H9 (cell line): ENCODE measurements around the gene NOS1AP. TPM values are rescaled to one million over a fixed set of nuclear protein-coding genes. Genes with fewer than 3 reads are reported as not detected.
"Not testable (repeated sequence)": the region's sequence is repeated elsewhere in the genome, so short reads cannot be mapped to it uniquely, and the experiment has no call there.

ENCODE experiments used
- DNase-seq: peaks from one replicate; pipeline ENCODE4 v3.0.0-alpha.2; 2017
- H2AFZ ChIP-seq: one replicate; pipeline ENCODE4 v1.6.1; 2013; ENCODE audit warnings: mild to moderate bottlenecking, low read length, control low read depth, moderate library complexity
- H2AK5ac ChIP-seq: 2 replicates; pipeline ENCODE4 v1.6.1; 2013; ENCODE audit warnings: low read length, control low read depth, mixed read lengths; ENCODE audit not compliant: insufficient read length
- H2BK120ac ChIP-seq: one replicate; pipeline ENCODE4 v1.6.1; 2013; ENCODE audit warnings: low read depth, mild to moderate bottlenecking, low read length, control low read depth, inconsistent platforms; ENCODE audit not compliant: poor library complexity, severe bottlenecking
- H2BK12ac ChIP-seq: 2 replicates; pipeline ENCODE4 v1.6.1; 2013; ENCODE audit warnings: low read length, control low read depth, mixed read lengths, low read depth; ENCODE audit not compliant: insufficient read length
- H2BK15ac ChIP-seq: 2 replicates; pipeline ENCODE4 v1.6.1; 2013; ENCODE audit warnings: low read depth, low read length, control low read depth
- H2BK20ac ChIP-seq: one replicate; pipeline ENCODE4 v1.6.1; 2013; ENCODE audit warnings: low read depth, mild to moderate bottlenecking, low read length, control low read depth, inconsistent platforms; ENCODE audit not compliant: poor library complexity, severe bottlenecking
- H2BK5ac ChIP-seq: 2 replicates; pipeline ENCODE4 v1.6.1; 2013; ENCODE audit warnings: low read length, control low read depth, mixed read lengths; ENCODE audit not compliant: insufficient read length
- H3K14ac ChIP-seq: 2 replicates; pipeline ENCODE4 v1.6.1; 2013; ENCODE audit warnings: low read length, control low read depth; ENCODE audit not compliant: insufficient read depth
- H3K18ac ChIP-seq: 2 replicates; pipeline ENCODE4 v1.6.1; 2013; ENCODE audit warnings: low read depth, mild to moderate bottlenecking, mixed read lengths, low read length, control low read depth; ENCODE audit not compliant: insufficient read length
- H3K23ac ChIP-seq: 2 replicates; pipeline ENCODE4 v1.6.1; 2013; ENCODE audit warnings: low read length, control low read depth, mixed read lengths, low read depth; ENCODE audit not compliant: insufficient read length
- H3K23me2 ChIP-seq: 2 replicates; pipeline ENCODE4 v1.6.1; 2013; ENCODE audit warnings: low read depth, mild to moderate bottlenecking, mixed read lengths, low read length, control low read depth; ENCODE audit not compliant: insufficient read length, poor library complexity, severe bottlenecking
- H3K27ac ChIP-seq: 2 replicates; pipeline ENCODE4 v1.5.1; 2013; ENCODE audit warnings: low read length, control low read depth, mixed read lengths, low read depth; ENCODE audit not compliant: insufficient read length
- H3K27me3 ChIP-seq: 2 replicates; pipeline ENCODE4 v1.6.1; 2013; ENCODE audit warnings: low read length, control low read depth, inconsistent platforms; ENCODE audit not compliant: insufficient read depth
- H3K4ac ChIP-seq: 2 replicates; pipeline ENCODE4 v1.6.1; 2013; ENCODE audit warnings: low read depth, mild to moderate bottlenecking, control low read depth, inconsistent platforms, low read length, moderate library complexity
- H3K4me1 ChIP-seq: 2 replicates; pipeline ENCODE4 v1.6.1; 2013; ENCODE audit warnings: low read length, control low read depth, inconsistent platforms; ENCODE audit not compliant: insufficient read depth
- H3K4me2 ChIP-seq: 2 replicates; pipeline ENCODE4 v1.6.1; 2013; ENCODE audit warnings: low read length, control low read depth, mixed read lengths; ENCODE audit not compliant: insufficient read length, insufficient read depth
- H3K56ac ChIP-seq: 2 replicates; pipeline ENCODE4 v1.6.1; 2013; ENCODE audit warnings: low read depth, mild to moderate bottlenecking, mixed read lengths, low read length, control low read depth; ENCODE audit not compliant: insufficient read length
- H3K79me1 ChIP-seq: 2 replicates; pipeline ENCODE4 v1.6.1; 2013; ENCODE audit warnings: low read depth, mild to moderate bottlenecking, moderate library complexity, low read length, control low read depth, inconsistent platforms; ENCODE audit not compliant: insufficient read depth, poor library complexity, severe bottlenecking
- H3K79me2 ChIP-seq: 2 replicates; pipeline ENCODE4 v1.6.1; 2013; ENCODE audit warnings: low read length, control low read depth, inconsistent platforms; ENCODE audit not compliant: insufficient read depth
- H3K9ac ChIP-seq: 2 replicates; pipeline ENCODE4 v1.6.1; 2013; ENCODE audit warnings: low read length, control low read depth, mixed read lengths; ENCODE audit not compliant: insufficient read length; ENCODE audit errors: extremely low read depth
- H3K9me3 ChIP-seq: one replicate; pipeline ENCODE4 v1.6.1; 2013; ENCODE audit warnings: low read depth, low read length, inconsistent platforms; ENCODE audit not compliant: control insufficient read depth
- H3T11ph ChIP-seq: one replicate; pipeline ENCODE4 v1.6.1; 2013; ENCODE audit warnings: mild to moderate bottlenecking, low read length, control low read depth, inconsistent platforms
- H4K20me1 ChIP-seq: one replicate; pipeline ENCODE4 v1.6.1; 2013; ENCODE audit not compliant: control insufficient read depth, insufficient read length, insufficient read depth
- H4K5ac ChIP-seq: 2 replicates; pipeline ENCODE4 v1.6.1; 2013; ENCODE audit warnings: low read depth, mild to moderate bottlenecking, mixed read lengths, low read length, control low read depth; ENCODE audit not compliant: insufficient read length
- H4K8ac ChIP-seq: replicated peaks from 2 replicates; pipeline ENCODE4 v1.6.1; 2013; ENCODE audit warnings: low read length, control low read depth, mixed read lengths, low read depth; ENCODE audit not compliant: insufficient read length
- H4K91ac ChIP-seq: 2 replicates; pipeline ENCODE4 v1.6.1; 2013; ENCODE audit warnings: low read depth, mild to moderate bottlenecking, moderate library complexity, mixed read lengths, low read length, control low read depth; ENCODE audit not compliant: insufficient read length
- H3K27ac Mint-ChIP-seq, 3 experiments: 2 replicates in 2 of 3; 3 replicates in 1 of 3; pipeline ENCODE4 v1.8.0; 2020 to 2021; ENCODE audit warnings: mixed read lengths in 3 of 3, mild to moderate bottlenecking in 1 of 3, moderate library complexity in 1 of 3
- H3K27me3 Mint-ChIP-seq: 2 replicates; pipeline ENCODE4 v1.8.0; 2021; ENCODE audit warnings: low read depth, mild to moderate bottlenecking, moderate library complexity, mixed read lengths
- H3K36me3 Mint-ChIP-seq, 3 experiments: 2 replicates in 2 of 3; 3 replicates in 1 of 3; pipeline ENCODE4 v1.8.0; 2020 to 2021; ENCODE audit warnings: low read depth in 3 of 3, mixed read lengths in 3 of 3; ENCODE audit not compliant: insufficient read depth in 1 of 3
- H3K4me1 Mint-ChIP-seq, 2 experiments: 2 replicates each; pipeline ENCODE4 v1.8.0; 2020; ENCODE audit warnings: mixed read lengths in 2 of 2
- H3K4me3 Mint-ChIP-seq, 2 experiments: 2 replicates in 1 of 2; 3 replicates in 1 of 2; pipeline ENCODE4 v1.8.0; 2020 to 2021; ENCODE audit warnings: mild to moderate bottlenecking in 2 of 2, mixed read lengths in 2 of 2, moderate library complexity in 1 of 2
- H3K9me3 Mint-ChIP-seq, 2 experiments: 2 replicates in 1 of 2; 3 replicates in 1 of 2; pipeline ENCODE4 v1.8.0; 2020; ENCODE audit warnings: mild to moderate bottlenecking in 2 of 2, mixed read lengths in 2 of 2, moderate library complexity in 1 of 2
- CTCF ChIP-seq: fragments of 200-600 bp; sonication (generic); conservative IDR thresholded peaks from 3 replicates; pipeline ENCODE4 v1.8.0; 2021; ENCODE audit warnings: antibody characterized with exemption, mild to moderate bottlenecking
- WGBS: extraction: QIAGEN DNeasy Blood & Tissue Kit; methylation state at CpG from one replicate; pipeline ENCODE4 v1.1.7; 2013; ENCODE audit warnings: missing lambda C conversion rate, low lambda C conversion rate, mixed read lengths; ENCODE audit not compliant: insufficient read length; ENCODE audit errors: extremely low coverage; 5-methylcytosine and 5-hydroxymethylcytosine counted together
- total RNA-seq: library from RNA; stranded (reverse); gene quantifications from 2 replicates; pipeline ENCODE4 v1.2.1, GENCODE V29; 2021

NOS1AP gene
- total RNA-seq, 1 experiment from 2014 or later = 8.4 TPM

GRCh38 chr1:162081316-162081715 is 11.8 kb downstream of the NOS1AP start:
- no peak for TF ChIP-seq CTCF
- H3K4me3 Mint-ChIP-seq = no peak overlapping the region
- H3K23me2 ChIP-seq = no peaks in the 10 kb centered on the region
- no peak overlapping the region for H3K27ac ChIP-seq
- no peaks in the 10 kb centered on the region for H3K27me3 ChIP-seq
- H3K4me1 Mint-ChIP-seq = peaks cover 27 to 29% of the 10 kb centered on the region in 2 experiments
- no peak overlapping the region for H3K27ac Mint-ChIP-seq
- H3K9ac ChIP-seq = no peak overlapping the region
- no peaks in the 10 kb centered on the region for H4K20me1 ChIP-seq
- no peak overlapping the region for H2BK5ac ChIP-seq
- peaks cover 4% of the 10 kb centered on the region for H3K79me1 ChIP-seq
- H3K27me3 Mint-ChIP-seq = no peaks in the 10 kb centered on the region; the same call in 1 of the 2 replicates
- no peak overlapping the region for H3K18ac ChIP-seq
- no peak overlapping the region for H2BK12ac ChIP-seq
- no peak overlapping the region for H3K4me2 ChIP-seq
- no peak overlapping the region for H4K5ac ChIP-seq
- H2AFZ ChIP-seq = no peak overlapping the region
- no peak overlapping the region for H2BK15ac ChIP-seq
- no peaks in the 10 kb centered on the region for H3K9me3 ChIP-seq
- no peak overlapping the region for H3K4ac ChIP-seq
- no peak overlapping the region for H3K14ac ChIP-seq
- DNase-seq = no peak
- H4K91ac ChIP-seq = no peak overlapping the region
- no peak overlapping the region for H3T11ph ChIP-seq
- H3K36me3 Mint-ChIP-seq = peaks cover 0 to 9% (median 8%) of the 10 kb centered on the region in 3 experiments; a peak in 6 of 7 replicates
- peaks cover 0 to 2% of the 10 kb centered on the region in 2 experiments; a peak in 1 of 5 replicates for H3K9me3 Mint-ChIP-seq
- H2BK120ac ChIP-seq = no peak overlapping the region
- H3K56ac ChIP-seq = no peak overlapping the region
- H4K8ac ChIP-seq = no peak overlapping the region
- WGBS = no CpG with 5 or more reads among the region's 1 CpG
- no peak overlapping the region for H2AK5ac ChIP-seq
- peaks cover 4% of the 10 kb centered on the region; the same call in 1 of the 2 replicates for H3K4me1 ChIP-seq
- no peak overlapping the region for H3K23ac ChIP-seq
- H3K79me2 ChIP-seq = peaks cover 5% of the 10 kb centered on the region; the same call in 1 of the 2 replicates
- no peak overlapping the region for H2BK20ac ChIP-seq

GRCh38 chr1:162082080-162082479 is 12.6 kb downstream of the NOS1AP start:
- H4K20me1 ChIP-seq, H3K79me1 ChIP-seq, H2BK12ac ChIP-seq, H4K5ac ChIP-seq, H3K23ac ChIP-seq, H3K27me3 ChIP-seq, H3K27ac Mint-ChIP-seq, DNase-seq, H3K27ac ChIP-seq, H2BK15ac ChIP-seq, H3K4me3 Mint-ChIP-seq, H4K91ac ChIP-seq, H2AFZ ChIP-seq, H3K23me2 ChIP-seq, H2BK20ac ChIP-seq, H3K27me3 Mint-ChIP-seq, H3K9ac ChIP-seq, H2BK120ac ChIP-seq, H3T11ph ChIP-seq, H3K18ac ChIP-seq, H3K4ac ChIP-seq, H3K4me1 ChIP-seq, H4K8ac ChIP-seq, H2BK5ac ChIP-seq, H3K4me2 ChIP-seq, H3K14ac ChIP-seq, H3K56ac ChIP-seq, H3K79me2 ChIP-seq, H3K9me3 Mint-ChIP-seq, H3K36me3 Mint-ChIP-seq, H3K9me3 ChIP-seq, H2AK5ac ChIP-seq: not testable (repeated sequence)
- no CpG with 5 or more reads among the region's 2 CpGs for WGBS
- peaks cover 27 to 29% of the 10 kb centered on the region in 2 experiments for H3K4me1 Mint-ChIP-seq
